IPS-18c (cell line): Measurements from ENCODE around the gene OR2V1.
A peak's percentile ranks its signal among the peaks of the same experiment; 100 is the strongest.
"Not testable (repeated sequence)": the region's sequence is repeated elsewhere in the genome, so short reads cannot be mapped to it uniquely, and the experiment has no call there.

Experiments used
- H3K4me3 ChIP-seq: 2 replicates; pipeline ENCODE4 v1.7.0; 2013; ENCODE audit warnings: low read depth, mild to moderate bottlenecking, low read length, moderate library complexity; ENCODE audit not compliant: insufficient read depth
- H3K9me3 ChIP-seq: one replicate; pipeline ENCODE4 v1.6.1; 2013; ENCODE audit warnings: mild to moderate bottlenecking, low read length, moderate library complexity; ENCODE audit not compliant: control insufficient read depth, insufficient read depth

OR2V1 gene

DNA sequence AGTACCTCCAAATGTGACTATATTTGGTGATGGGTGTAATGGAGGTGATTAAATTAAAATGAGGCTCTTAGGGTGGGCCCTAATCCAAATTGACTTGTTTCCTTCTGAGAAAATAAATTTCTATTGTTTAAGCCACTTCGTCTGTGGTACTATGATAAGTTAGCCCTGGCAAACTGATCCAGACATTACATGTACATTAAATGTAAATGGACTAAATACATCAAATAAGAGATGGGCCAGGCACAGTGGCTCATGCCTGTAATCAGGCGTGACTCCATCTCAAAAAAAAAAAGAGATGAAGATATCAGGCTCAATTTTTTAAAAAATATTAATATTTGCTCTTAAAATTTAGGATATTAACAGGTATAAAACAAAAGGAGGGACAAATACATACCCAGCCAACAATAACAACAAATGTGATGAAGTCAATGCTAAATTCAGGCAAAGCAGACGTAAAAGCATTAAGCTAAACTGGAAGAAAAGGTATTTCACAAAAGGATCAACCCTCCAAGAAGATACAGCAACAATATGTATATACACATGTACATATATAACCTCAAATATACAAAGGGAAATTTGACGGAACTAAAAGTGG lies 5.5 kb upstream of the OR2V1 start:
- H3K9me3 ChIP-seq, result no peaks in the 10 kb centered on the region

DNA sequence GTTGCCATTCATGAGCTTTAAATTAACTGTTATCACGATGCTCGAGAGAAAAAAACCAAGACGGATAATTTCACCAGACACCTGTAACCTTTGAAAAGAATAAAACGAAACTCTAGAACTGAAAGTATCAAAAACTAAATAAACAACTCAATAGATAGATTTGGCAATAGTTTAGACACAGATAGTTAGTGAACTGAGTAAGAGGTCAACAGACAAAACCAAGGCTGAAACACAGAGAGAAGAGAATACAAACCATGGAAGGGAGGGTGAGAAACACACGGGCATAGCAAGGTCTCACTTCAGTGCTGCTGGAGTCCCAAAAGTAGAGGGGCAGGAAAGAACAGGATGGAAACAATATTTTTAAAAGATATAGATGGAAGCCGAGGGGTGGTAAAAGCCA lies 3.3 kb upstream of the OR2V1 start:
- Histone ChIP-seq H3K9me3 (no peaks in the 10 kb centered on the region), H3K4me3 (no peak overlapping the region)

More for the DNA sequence above, 5.5 kb upstream of the OR2V1 start:
- no peak overlapping the region for H3K4me3 ChIP-seq

DNA sequence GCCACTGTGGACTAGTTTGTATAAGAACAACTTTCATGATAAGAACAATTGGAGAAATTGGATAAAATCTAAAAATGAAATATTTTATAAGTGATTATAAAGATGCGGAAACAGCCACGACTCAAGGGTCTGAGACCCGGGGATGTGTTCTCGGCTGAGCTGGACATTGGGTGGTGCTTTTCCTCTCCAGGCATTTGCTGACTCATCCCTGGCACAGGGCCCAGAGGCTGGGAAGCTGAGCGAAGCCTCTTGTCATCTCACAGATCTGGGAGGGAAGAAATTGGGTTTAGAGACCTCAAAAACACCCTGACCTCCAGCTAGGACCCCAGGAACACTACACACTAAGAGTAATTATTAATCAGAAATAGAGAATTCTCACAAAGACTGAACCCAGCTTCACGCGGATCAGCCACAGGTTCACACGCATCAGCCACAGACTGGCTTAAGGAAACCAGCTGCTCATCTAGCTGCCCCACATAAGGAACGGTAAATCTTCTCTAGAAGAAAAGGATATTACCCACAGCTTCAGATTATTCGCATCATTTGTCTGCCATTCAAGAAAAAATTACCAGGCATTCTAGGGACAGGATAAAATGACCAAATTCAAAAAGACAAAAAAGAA lies 2.8 kb upstream of the OR2V1 start:
- Histone ChIP-seq H3K4me3 (no peak overlapping the region), H3K9me3 (no peaks in the 10 kb centered on the region)

DNA sequence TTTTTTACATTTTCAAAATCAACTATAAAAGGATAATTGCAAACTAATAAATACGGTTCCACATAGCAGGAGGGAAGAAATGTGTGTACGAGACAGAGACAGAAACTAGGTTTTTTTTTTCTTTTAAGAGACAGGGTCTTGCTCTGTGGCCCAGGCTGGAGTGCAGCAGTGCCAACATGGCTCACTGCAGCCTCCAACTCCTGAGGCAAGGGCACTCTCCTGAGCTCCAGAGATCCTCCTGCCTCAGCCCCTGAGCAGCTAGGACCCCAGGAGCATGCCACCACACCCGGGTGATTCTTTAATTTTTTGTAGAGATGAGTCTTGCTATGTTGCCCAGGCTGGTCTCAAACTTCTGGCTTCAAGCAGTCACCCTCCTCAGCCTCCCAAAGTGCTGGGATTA lies 2.1 kb upstream of the OR2V1 start:
- Histone ChIP-seq H3K4me3 (no peak overlapping the region), H3K9me3 (no peaks in the 10 kb centered on the region)

DNA sequence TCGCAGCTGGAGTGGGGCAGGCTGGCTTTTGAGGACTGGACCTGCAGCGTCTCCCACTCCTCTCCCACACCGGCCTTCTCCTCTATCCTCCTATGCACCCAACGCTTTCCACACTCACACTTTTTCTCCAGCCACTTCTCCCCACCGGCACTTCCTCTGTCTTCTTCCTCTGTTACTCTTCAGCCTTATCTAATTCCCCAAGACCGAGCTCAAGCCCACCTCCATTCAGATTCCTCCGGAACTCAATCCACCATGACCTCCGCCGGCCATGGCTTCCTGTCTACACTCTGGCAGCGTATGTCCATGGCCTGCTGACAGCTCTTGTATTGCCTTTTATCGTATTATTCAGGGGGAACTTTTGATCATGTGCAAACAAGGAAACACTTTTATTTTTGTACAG lies 545 bp upstream of the OR2V1 start:
- no peak overlapping the region; the same call in 1 of the 2 replicates for H3K4me3 ChIP-seq
- no peaks in the 10 kb centered on the region for H3K9me3 ChIP-seq

DNA sequence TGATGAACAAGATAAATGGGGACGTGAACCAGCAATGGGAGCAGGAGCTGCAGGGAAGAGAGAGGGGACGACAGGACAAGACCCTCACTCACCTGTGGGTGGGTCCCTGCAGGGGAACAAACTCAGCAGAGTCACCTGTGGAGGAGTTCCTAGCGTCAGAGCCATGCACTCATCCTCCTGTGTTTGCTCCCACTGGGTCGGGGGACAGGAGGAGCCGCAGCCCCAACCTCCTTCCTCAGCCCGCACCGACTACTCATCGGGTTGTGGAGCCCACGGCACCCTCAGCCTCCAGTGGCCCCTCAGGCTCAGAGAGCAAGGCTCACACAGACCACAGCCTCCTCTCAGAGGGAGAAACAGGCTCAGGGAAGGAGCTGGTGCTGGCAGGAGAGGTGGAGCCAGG lies 888 bp downstream of the OR2V1 start:
- not testable (repeated sequence) for H3K9me3 ChIP-seq, H3K4me3 ChIP-seq

DNA sequence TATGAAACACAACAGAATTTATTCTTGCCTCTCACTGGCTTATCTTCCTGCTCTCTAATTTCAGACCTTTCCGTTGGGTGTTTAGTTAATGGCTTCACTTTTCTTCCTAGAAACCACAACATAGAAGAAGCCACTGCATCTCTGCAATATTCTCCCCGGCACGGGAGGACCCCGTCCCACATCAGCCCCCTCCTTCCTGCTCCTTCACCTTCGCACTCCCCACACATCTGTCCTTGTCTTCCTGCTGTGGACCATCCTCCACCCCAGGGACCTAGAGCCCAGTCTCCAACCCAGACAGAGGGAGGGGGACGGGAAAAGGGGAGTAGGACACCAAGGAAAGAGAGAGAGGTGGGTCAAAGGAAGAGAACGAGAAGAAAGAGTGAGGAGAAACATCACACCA lies 1.4 kb downstream of the OR2V1 start:
- no peak overlapping the region for H3K4me3 ChIP-seq
- no peaks in the 10 kb centered on the region for H3K9me3 ChIP-seq

DNA sequence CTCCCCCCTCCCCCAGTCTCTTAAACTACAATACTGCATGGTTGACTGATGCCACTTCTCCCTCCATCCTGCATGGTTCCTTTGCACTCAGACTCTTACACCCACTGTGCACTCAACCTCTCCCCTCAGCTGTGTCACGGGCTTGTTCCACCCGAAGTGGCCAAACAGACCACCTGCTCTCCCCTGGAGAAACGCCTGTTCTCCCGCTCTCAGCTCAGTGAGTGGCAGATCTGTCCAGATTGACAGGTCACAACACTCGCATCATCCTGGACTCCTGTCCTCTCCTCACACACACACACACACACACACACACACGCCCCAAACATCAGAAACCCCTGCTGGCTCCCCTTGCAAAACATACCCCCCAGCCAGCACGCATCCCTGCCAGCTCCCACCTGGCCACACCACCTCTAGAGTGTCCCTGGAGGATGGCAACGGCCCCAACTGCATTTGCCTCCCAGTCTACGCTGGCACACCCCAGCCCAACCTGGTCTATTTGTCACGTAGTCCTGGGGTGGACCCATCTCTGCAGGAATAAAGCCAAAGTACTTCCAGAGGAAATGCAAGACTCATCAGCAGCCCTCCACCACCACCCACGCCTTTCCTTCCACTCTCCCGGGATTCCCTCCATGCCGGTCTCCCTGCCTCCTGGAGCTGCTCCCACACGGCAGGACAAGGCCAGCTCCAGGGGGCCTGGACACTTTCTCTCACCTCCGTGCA lies 2.9 kb downstream of the OR2V1 start:
- H3K4me3 ChIP-seq, result no peak overlapping the region

DNA sequence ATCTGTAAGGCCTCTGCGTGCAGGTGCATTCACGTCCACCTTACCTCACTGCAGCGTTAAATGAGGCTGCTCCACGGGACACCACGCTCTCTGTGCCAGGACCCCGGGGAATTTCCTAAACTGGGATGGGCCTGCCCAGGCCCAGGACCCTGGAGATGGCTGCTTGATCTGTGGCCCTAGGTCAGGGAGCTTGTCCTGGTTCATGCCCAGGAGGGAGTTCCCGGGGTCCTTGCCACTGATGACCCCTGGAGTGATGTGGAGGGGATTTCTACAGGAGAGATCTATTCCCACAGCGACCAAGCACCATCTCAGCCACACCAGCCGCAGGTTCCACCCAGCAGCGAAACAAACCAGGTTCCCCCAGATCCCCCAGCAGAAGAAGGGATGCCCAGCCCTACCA lies 3.5 kb downstream of the OR2V1 start:
- Histone ChIP-seq H3K9me3 (no peaks in the 10 kb centered on the region), H3K4me3 (no peak overlapping the region)

More for the DNA sequence above, 2.9 kb downstream of the OR2V1 start:
- no peaks in the 10 kb centered on the region for H3K9me3 ChIP-seq

DNA sequence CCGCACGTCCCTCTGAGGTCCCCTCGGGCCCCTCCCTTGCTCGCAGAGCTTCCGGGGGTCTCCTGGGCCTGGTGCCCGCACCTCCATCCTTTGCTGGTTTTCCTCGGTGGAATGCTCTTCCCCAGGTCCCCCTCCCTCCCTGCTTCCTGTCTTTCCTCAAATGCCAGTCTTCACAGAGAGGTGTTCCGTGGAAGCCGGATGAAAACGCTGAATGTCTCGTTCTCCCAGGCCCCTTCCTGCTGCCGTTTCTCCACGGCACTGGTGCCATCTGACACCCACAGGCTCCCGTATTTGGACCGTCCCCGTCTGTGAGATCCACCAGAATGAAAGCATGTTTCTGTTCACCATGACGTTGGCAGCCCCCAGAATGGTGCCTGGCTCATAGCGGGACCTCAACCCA lies 4.1 kb downstream of the OR2V1 start:
- Histone ChIP-seq H3K4me3 (no peak overlapping the region), H3K9me3 (no peaks in the 10 kb centered on the region)

DNA sequence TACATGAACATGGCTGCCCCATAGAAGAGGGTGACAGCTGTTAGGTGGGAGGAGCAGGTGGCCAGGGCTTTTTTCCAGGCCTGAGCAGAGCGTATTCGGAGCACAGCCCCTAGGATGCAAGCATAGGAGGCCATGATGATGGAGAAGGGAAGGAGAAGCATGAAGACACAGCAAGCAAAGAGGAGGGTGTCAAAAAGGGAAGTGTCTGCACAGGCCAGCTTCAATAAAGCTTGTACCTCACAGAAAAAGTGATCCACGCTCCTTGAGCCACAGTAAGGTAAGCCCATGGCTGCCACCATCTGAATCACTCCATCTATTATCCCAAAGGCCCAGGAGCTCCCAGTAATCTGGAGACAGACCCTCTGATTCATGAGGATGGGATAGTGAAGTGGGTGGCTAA lies 6.4 kb downstream of the OR2V1 start:
- Histone ChIP-seq H3K4me3 (no peak overlapping the region), H3K9me3 (no peaks in the 10 kb centered on the region)

DNA sequence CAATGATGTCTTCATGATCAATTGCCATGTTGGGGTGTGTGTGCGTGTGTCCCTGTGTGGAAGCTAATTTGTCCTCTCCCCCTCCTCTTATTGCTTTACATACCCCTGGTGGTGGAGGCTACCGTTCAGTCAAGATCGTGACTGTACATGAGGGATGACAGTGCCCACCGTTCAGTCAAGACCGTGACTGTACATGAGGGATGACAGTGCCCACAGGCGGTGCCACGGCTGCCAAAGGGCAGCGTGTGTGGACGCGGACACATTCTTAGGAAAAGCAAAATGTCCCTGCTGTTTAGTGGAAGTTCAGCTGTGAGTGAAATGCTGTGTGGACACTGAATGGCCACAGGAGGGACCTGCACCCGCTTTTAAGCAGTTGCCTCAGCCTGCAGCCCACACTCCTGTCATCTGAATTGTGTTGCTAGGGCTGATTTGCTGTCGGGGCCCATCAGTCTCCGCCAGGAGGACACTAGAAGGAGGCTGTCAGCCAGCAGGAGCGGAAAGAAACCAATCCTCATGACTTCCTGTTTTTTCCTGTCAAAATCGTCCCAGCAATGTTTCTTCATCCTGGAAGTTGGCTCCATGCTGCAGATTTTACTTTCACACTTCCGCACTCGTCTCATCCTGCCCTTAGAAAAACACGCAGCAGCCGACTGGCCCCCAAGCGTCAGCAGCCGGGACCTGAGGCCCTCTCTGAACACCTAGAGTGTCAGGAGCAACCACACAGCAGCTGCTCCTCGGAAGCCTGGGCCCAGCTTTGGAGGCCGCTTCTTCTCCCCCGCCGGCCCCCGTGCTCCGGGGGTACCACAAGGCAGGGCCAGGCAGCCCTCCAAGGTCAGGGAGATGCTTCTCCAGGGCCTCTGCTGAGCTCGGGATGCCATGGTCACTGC lies 9.1 kb downstream of the OR2V1 start:
- no peaks in the 10 kb centered on the region for H3K9me3 ChIP-seq
- no peak overlapping the region for H3K4me3 ChIP-seq

DNA sequence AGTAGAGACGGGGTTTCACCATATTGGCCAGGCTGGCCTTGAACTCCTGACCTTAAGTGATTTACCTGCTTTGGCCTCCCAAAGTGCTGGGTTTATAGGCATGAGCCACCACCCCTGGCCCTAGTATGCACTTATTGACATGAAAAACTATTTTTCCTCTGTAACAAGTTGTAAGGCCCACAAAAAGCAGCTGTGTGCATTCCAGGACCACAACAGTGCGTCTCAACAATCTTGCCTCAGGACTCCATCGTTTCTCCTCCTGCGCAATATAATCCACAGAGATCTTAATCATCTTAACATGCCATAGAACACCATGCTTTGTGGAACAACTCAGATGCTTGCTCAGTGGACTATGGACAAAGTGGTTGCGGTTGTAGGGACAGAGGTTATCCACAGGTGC lies 10.2 kb downstream of the OR2V1 start:
- H3K9me3 ChIP-seq, result no peaks in the 10 kb centered on the region
- H3K4me3 ChIP-seq, result no peak overlapping the region

DNA sequence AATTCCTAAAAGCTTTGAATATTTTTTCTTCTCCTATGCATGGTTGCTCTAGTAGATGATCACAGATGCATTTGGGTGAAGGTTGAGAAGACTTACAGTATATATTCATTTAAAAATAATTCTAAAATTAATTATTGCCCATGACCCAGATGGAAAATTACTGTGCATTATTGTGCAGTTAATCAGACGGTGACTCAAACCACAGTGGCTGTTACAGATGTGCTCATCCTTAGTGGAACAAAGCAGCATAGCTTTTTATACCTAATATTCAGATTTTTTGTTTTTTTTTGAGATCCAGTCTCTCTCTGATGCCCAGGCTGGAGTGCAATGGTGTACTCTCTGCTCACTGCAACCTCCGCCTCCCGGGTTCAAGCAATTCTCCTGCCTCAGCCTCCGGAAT lies 10.7 kb downstream of the OR2V1 start:
- no peaks in the 10 kb centered on the region for H3K9me3 ChIP-seq
- no peak overlapping the region for H3K4me3 ChIP-seq

DNA sequence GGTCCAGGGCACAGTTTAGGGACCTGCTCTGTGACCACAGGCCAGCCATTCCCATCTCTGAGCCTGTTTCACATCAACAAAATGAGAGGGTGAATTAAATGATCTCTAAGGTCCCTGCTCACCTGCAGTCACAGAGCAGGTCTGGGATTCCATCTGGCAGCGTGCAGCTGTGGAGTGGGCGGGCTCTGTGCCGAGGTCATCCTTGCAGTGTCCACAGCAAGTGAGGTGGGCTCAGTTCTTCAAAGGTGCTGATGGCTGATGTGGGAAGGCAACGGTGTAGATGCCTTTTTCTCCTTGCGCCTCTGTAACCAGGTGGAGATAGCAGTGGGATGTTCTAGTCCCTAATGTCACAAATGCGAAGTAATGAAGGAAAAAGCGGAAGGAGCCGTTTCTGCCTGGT lies 11.9 kb downstream of the OR2V1 start:
- no peak overlapping the region for H3K4me3 ChIP-seq

DNA sequence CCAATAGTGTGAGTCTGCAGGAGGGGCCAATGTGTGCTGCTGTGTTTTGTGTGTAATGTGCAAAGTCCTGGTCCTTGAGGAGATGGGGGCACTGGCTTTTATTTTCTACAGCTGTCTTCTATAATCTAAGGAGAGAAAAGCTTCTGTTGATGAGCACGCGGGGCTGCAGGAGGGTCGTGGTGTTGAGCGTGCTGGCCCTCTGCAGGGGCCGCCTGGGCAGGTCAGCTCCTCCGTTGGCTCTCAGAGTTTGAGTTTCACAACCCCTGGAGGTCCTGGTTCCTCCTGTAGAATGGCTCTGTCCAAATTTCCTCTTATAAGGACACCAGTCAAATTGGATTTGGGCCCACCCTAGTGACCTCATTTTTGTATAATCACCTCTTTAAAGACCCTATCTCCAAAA lies 12.6 kb downstream of the OR2V1 start:
- H3K4me3 ChIP-seq, result no peak overlapping the region
- H3K9me3 ChIP-seq, result no peaks in the 10 kb centered on the region

More for the DNA sequence above, 11.9 kb downstream of the OR2V1 start:
- H3K9me3 ChIP-seq, result no peaks in the 10 kb centered on the region

DNA sequence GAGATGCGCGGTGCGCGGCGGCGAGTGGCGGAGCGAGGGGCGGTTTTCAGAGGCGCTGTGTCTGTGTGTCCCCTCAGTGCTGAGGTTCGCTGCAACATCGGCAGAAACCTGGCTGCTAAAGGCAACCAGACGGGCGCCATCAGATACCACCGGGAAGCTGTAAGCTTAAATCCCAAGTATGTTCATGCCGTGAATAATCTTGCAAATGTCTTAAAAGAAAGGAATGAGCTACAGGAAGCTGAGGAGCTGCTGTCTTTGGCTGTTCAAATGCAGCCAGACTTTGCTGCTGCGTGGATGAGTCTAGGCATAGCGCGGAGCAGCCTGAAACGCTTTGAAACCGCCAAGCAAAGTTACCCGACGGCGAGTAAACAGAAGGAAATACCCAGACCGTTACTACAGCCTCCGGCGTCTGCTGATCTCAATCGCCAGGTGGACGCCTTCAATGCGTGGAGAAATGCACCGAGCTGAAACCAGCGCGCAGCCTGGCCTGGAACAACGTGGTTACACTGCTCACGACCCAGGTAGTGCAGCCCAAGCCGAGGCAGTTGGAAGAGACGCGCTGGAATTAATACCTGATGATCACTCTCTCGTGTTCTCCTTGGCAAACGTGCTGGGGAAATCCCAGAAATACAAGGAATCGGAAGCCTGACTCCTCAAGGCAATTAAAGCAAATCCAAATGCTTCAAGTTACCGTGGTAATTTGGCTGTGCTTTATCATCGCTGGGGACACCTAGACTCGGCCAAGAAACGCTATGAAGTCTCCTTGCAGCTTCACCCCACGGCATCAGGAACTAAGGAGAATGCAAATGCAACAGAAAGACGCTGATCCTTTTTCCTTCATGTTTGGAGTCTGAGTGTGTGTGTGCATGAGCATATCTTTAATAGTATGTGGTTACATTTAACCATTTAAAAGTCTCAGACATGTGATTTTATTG lies 15.9 kb downstream of the OR2V1 start:
- Histone ChIP-seq H3K9me3 (no peaks in the 10 kb centered on the region), H3K4me3 (peak overlapping the region; percentile 40; the same call in 1 of the 2 replicates)
